IPS-15b (cell line): ENCODE results near the gene TMEM45A.
"Not testable (repeated sequence)": the region's sequence is repeated elsewhere in the genome, so short reads cannot be mapped to it uniquely, and the experiment has no call there.

Source experiments
- H3K27me3 ChIP-seq: one replicate; pipeline ENCODE4 v1.6.1; 2013; ENCODE audit warnings: low read length; ENCODE audit not compliant: control insufficient read depth, insufficient read depth
- H3K36me3 ChIP-seq: one replicate; pipeline ENCODE4 v1.6.1; 2013; ENCODE audit warnings: low read length; ENCODE audit not compliant: control insufficient read depth, insufficient read depth
- H3K4me1 ChIP-seq: one replicate; pipeline ENCODE4 v1.6.1; 2013; ENCODE audit warnings: mild to moderate bottlenecking, low read length; ENCODE audit not compliant: control insufficient read depth, insufficient read depth
- H3K4me3 ChIP-seq: one replicate; pipeline ENCODE4 v1.5.1; 2013; ENCODE audit warnings: low read depth, low read length
- H3K9ac ChIP-seq: one replicate; pipeline ENCODE4 v1.6.1; 2013; ENCODE audit warnings: low read depth, mild to moderate bottlenecking, low read length
- H3K9me3 ChIP-seq: one replicate; pipeline ENCODE4 v1.6.1; 2013; ENCODE audit warnings: mild to moderate bottlenecking, low read length; ENCODE audit not compliant: control insufficient read depth, insufficient read depth

TMEM45A gene

GRCh38 chr3:100463646-100464155 lies 28.7 kb upstream of the TMEM45A start:
- H3K4me3 ChIP-seq, result no peak overlapping the region
- H3K9ac ChIP-seq, result no peak overlapping the region
- H3K4me1 ChIP-seq, result peaks cover 3% of the 10 kb centered on the region
- no peaks in the 10 kb centered on the region for H3K36me3 ChIP-seq
- no peaks in the 10 kb centered on the region for H3K27me3 ChIP-seq
- H3K9me3 ChIP-seq, result peaks cover 6% of the 10 kb centered on the region

GRCh38 chr3:100465892-100466777 lies 26.3 kb upstream of the TMEM45A start:
- H3K9me3 ChIP-seq, result peaks cover 6% of the 10 kb centered on the region
- no peak overlapping the region for H3K9ac ChIP-seq
- H3K36me3 ChIP-seq, result no peaks in the 10 kb centered on the region
- H3K27me3 ChIP-seq, result no peaks in the 10 kb centered on the region
- peaks cover 3% of the 10 kb centered on the region for H3K4me1 ChIP-seq
- H3K4me3 ChIP-seq, result no peak overlapping the region

DNA sequence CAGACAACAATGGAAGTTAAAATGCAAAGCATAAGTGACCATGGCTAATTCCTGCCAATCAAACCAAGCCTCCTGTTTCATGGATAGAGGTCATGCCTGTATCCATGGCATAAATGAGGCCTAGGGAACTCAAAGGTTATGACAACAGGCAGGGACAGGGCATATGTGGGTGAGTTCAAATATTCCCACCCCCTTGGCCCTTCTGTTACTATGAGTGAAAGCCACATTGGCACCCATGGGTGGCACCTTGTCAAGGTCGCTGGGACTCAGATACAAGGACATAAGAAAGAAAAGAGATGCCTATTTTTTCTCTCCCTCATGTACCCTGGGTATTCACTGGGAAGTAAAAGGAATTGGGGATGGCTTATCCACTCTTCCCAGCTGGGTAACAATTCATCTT lies 25.3 kb upstream of the TMEM45A start:
- Histone ChIP-seq H3K4me1 (peaks cover 3% of the 10 kb centered on the region), H3K4me3 (no peak overlapping the region), H3K36me3 (no peaks in the 10 kb centered on the region), H3K9me3 (peaks cover 6% of the 10 kb centered on the region), H3K9ac (no peak overlapping the region), H3K27me3 (no peaks in the 10 kb centered on the region)

DNA sequence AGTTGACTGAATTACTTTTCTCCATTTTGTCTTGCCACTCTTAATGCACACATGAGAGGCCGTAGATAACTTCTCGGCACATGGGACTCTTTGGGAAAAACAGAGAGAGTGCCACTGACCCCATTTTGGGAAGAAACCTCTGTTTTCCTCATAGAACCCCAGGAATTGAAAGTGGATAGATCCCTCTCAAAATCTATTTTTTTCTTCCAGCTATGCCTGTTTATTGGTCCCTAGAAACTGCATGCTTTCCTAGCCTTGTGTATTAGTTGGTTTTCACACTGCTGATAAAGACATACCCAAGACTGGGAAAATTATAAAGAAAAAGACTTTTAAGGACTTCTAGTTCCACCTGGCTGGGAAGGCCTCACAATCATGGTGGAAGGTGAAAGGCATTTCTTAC lies 23.7 kb upstream of the TMEM45A start:
- Histone ChIP-seq H3K9me3 (peaks cover 6% of the 10 kb centered on the region), H3K36me3 (no peaks in the 10 kb centered on the region), H3K9ac (no peak overlapping the region), H3K4me3 (no peak overlapping the region), H3K27me3 (no peaks in the 10 kb centered on the region), H3K4me1 (peaks cover 3% of the 10 kb centered on the region)

GRCh38 chr3:100470951-100471350 lies 21.5 kb upstream of the TMEM45A start:
- Histone ChIP-seq H3K4me3 (no peak overlapping the region), H3K4me1 (peaks cover 3% of the 10 kb centered on the region), H3K9ac (no peak overlapping the region), H3K27me3 (no peaks in the 10 kb centered on the region), H3K9me3 (peaks cover 6% of the 10 kb centered on the region), H3K36me3 (no peaks in the 10 kb centered on the region)

GRCh38 chr3:100471444-100471843 lies 21.0 kb upstream of the TMEM45A start:
- H3K27me3 ChIP-seq, result no peaks in the 10 kb centered on the region

DNA sequence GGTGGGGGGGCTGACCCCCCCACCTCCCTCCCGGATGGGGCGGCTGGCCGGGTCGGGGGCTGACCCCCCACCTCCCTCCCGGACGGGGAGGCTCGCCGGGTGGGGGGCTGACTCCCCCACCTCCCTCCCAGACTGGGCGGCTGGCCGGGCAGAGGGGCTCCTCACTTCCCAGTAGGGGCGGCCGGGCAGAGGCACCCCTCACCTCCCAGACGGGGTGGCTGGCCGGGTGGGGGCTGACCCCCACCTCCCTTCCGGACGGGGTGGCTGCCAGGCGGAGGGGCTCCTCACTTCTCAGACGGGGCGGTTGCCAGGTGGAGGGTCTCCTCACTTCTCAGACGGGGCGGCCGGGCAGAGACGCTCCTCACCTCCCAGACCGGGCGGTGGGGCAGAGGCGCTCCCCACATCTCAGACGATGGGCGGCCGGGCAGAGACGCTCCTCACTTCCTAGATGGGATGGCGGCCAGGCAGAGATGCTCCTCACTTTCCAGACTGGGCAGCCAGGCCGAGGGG lies 14.5 kb upstream of the TMEM45A start:
- not testable (repeated sequence) for H3K4me3 ChIP-seq, H3K9me3 ChIP-seq, H3K9ac ChIP-seq, H3K36me3 ChIP-seq, H3K4me1 ChIP-seq, H3K27me3 ChIP-seq

More at GRCh38 chr3:100471444-100471843, 21.0 kb upstream of the TMEM45A start:
- Histone ChIP-seq H3K4me1 (no peaks in the 10 kb centered on the region), H3K9me3 (peaks cover 6% of the 10 kb centered on the region), H3K9ac (no peak overlapping the region), H3K36me3 (no peaks in the 10 kb centered on the region), H3K4me3 (no peak overlapping the region)

DNA sequence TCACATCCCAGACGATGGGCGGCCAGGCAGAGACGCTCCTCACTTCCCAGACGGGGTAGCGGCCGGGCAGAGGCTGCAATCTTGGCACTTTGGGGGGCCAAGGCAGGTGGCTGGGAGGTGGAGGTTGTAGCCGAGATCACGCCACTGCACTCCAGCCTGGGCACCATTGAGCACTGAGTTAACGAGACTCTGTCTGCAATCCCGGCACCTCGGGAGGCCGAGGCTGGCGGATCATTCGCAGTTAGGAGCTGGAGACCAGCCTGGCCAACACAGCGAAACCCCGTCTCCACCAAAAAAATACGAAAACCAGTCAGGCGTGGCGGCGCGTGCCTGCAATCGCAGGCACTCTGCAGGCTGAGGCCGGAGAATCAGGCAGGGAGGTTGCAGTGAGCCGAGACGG lies 13.9 kb upstream of the TMEM45A start:
- not testable (repeated sequence) for H3K4me1 ChIP-seq, H3K36me3 ChIP-seq, H3K9ac ChIP-seq, H3K27me3 ChIP-seq, H3K9me3 ChIP-seq, H3K4me3 ChIP-seq

GRCh38 chr3:100480081-100480480 lies 12.3 kb upstream of the TMEM45A start:
- H3K36me3 ChIP-seq, result no peaks in the 10 kb centered on the region
- H3K9me3 ChIP-seq, result no peaks in the 10 kb centered on the region
- H3K4me1 ChIP-seq, result no peaks in the 10 kb centered on the region
- H3K4me3 ChIP-seq, result no peak overlapping the region
- no peak overlapping the region for H3K9ac ChIP-seq
- no peaks in the 10 kb centered on the region for H3K27me3 ChIP-seq

DNA sequence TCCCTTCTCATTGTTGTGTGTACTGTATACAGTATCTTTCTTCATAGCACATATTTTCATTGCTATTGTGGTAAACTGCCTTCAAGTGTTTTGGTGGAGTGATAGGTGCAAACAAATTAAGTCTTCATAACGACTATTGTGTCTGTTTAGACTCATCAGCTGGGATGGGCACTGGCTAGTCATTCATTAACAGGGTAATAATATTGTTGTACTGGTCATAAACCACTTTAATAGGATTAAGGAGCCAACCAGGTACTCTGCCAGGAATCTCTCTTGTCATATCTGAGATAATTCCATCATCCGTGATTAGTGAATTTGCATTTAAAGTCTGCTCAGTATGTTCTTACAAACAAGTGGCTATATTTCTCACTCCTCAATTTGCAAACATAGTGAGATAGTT lies 10.2 kb upstream of the TMEM45A start:
- H3K4me3 ChIP-seq, result no peak overlapping the region
- H3K4me1 ChIP-seq, result no peaks in the 10 kb centered on the region
- H3K36me3 ChIP-seq, result no peaks in the 10 kb centered on the region
- no peaks in the 10 kb centered on the region for H3K27me3 ChIP-seq
- H3K9me3 ChIP-seq, result no peaks in the 10 kb centered on the region
- no peak overlapping the region for H3K9ac ChIP-seq

DNA sequence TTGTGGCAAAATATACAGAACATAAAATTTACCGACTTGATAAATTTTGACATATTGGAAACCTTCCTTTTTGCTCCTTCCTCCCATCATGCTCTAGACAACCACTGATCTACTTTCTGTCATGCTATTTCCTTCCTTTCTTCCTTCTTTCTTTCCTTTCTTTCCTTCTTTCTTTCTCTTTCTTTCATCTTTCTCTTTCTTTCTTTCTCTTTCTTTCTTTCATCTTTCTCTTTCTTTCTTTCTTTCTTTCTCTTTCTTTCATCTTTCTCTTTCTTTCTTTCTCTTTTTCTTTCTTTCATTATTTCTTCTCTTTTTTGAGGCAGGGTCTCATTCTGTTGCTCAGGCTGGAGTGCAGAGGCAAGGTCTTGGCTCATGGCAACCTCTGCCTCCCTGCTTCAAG lies 8.9 kb upstream of the TMEM45A start:
- no peaks in the 10 kb centered on the region for H3K36me3 ChIP-seq
- no peaks in the 10 kb centered on the region for H3K9me3 ChIP-seq
- no peaks in the 10 kb centered on the region for H3K27me3 ChIP-seq
- no peak overlapping the region for H3K9ac ChIP-seq
- H3K4me3 ChIP-seq, result no peak overlapping the region
- H3K4me1 ChIP-seq, result no peaks in the 10 kb centered on the region

DNA sequence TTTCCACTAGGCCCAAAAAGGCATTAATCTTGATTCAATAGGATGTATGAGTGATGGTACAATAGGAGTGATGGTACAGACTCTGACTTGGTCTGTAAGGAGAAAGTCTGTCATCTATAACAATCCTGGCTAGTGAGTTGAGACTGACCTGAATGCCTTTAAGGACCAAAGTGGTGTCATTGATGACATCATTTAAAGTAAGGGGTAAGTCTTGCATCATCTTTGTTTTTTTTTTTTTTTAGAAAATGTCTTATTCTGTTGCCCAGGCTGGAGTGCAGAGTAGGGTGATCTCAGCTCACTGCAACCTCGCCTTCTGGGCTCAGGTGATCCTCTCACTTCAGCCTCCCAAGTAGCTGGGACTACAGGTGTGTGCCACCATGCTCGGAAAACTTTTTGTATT lies 5.6 kb upstream of the TMEM45A start:
- H3K9me3 ChIP-seq, result no peaks in the 10 kb centered on the region
- no peaks in the 10 kb centered on the region for H3K4me1 ChIP-seq
- H3K27me3 ChIP-seq, result no peaks in the 10 kb centered on the region
- H3K4me3 ChIP-seq, result no peak overlapping the region
- H3K36me3 ChIP-seq, result no peaks in the 10 kb centered on the region
- no peak overlapping the region for H3K9ac ChIP-seq
